CD4-positive, alpha-beta T cell treated with Interleukin-1 beta for 1 hour (primary cell): ENCODE data around the gene FANCD2OS.
"Not testable (repeated sequence)": the region's sequence is repeated elsewhere in the genome, so short reads cannot be mapped to it uniquely, and the experiment has no call there.

Experiments
- DNase-seq, 2 donors: peaks; one replicate each; pipeline ENCODE4 v3.0.0-alpha.2; 2020 to 2022

FANCD2OS gene, protein sequence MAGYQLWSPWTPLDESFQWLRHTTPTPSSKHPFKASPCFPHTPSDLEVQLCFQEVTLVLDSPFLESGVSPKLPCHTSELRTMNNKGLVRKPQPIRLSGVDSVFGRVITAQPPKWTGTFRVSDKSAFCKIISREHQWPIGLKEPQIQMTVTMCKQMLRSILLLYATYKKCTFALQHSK

GRCh38 chr3:10108091-10108490 lies at the start of gene FANCD2OS:
Gene FANCD2OS, minus strand, starts transcription at chr3:10108255. Its CDS starts 3,481 bp downstream, at chr3:10104774.
- no peak for DNase-seq

DNA sequence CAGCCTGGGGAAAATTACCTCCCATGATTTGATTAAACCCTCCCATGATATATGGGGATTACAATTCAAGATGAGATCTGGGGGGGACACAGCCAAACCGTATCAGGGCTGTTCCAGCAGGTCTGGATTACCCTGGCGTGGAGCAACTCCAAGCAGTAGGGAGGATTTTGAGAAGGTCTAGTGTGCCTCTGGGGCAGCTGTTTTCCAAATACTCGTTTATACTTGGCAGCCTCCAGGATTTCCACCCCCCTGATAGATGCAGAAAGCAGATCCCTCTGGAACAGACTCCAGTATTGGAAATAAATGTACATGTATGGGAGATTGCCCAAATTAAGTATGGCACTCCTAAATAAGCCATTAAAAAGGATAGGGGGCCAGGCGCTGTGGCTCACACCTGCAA lies 49.0 kb upstream of the FANCD2OS start:
- no peak for DNase-seq

DNA sequence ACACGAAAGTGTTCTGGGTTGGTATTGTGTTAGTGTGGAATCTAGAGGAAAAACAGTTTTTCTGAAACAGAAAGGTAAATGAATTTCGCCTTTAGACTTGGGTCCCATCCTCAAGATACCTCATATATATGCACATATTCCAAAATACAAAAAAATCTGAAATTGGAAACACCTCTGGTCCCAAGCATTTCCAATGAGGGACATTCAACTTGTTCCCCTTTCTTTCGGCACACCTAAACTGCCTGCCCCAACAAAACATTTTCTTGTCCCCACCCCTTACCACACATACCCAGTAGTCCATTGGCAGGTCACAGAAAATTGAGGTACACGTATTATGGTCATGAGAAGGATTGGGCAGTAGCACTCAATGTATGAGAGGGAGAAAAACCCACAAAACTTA lies 47.6 kb upstream of the FANCD2OS start:
- no peak for DNase-seq

DNA sequence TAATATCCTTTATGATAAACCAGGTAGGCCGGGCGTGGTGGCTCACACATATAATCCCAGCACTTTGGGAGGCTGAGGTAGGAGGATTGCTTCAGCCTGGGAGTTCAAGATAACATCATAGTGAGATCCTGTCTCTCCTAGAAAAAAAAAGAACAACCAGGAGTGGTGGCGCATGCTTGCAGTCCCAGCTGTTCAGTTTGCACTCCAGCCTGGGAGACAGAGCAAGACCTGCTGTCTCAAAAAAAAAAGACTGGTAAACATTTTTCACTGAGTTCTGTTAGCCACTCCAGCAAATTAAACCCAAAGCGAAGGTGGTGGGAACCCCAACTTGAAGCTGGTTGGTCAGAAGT lies 47.0 kb upstream of the FANCD2OS start:
- DNase-seq = no peak

DNA sequence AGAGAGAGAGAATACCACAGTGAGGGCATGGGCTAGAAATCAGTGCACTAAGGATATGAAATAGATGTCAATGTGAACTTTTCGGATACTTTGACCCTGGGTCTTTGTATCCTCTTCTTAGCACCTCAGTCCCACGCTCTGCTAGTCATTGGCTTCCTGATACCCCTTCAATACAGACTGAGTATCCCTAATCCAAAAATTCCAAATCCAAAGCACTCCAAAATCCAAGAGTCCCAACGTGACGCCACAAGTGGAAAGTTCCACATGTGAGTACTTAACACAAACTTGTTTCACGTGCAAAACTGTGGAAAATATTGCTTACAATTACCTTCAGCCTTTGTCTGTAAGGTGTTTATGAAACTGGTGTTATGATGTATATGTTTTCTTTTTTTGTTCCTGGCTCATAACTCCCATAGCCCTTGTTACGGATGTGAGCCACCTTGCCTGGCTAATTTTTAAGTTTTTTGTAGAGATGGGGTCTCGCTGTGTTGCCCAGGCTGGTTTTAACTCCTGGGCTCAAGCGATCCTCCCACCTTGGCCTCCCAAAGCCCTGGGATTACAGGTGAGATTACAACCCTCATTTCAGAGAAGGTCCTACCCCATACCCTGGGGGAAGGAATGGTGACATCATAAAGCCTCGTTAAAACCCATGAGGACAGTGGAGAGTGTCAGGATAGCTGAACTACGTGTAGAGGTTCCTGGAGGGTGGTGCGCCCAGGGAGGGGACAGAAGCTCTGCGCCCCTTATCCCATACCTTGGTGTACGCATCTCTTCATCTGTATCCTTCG lies 46.5 kb upstream of the FANCD2OS start:
- no peak for DNase-seq

GRCh38 chr3:10150987-10151386 lies 42.9 kb upstream of the FANCD2OS start:
- no peak for DNase-seq

DNA sequence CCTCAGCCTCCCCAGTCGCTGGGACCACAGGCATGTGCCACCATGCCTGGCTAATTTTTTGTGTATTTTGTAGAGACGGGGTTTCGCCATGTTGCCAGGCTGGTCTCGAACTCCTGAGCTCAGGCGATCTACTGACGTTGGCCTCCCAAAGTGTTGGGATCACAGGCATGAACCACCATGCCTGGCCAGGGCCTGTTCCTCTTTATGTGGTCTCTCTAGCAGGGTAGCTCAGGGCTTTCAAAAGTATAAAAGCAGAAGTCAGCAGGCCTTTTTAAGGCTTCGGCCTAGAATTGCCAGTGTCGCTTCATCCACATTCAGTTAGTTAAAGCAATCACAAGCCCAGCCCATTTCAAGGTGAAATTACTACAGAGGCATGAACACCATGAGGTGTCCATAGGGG lies 41.2 kb upstream of the FANCD2OS start:
- peak in 1 of 2 donors; percentile 25 for DNase-seq

DNA sequence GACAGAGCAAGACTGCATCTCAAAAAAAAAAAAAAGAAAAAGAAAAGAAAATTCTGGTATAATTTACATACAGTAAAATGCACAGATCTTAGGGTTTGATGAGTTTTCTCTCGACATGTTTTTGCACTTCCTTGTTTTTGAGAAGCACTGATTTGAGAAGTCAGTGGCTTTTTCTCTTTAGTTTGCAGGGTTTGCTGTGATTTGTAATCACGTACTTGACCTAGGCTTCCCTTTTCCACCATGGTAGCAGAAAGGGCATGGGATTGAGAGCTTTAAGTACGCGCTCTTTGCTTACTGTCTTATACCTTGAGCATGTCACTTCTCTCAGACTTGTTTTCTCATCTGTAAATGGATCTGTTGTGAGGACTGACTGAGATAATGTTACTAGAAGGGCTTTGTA lies 37.6 kb upstream of the FANCD2OS start:
- no peak for DNase-seq

GRCh38 chr3:10142707-10143560 lies 34.9 kb upstream of the FANCD2OS start:
- no peak for DNase-seq

- DNase-seq = no peak
These were observed 33.0 kb upstream of the FANCD2OS start for GRCh38 chr3:10140996-10141546.

- no peak for DNase-seq
These were observed 29.1 kb upstream of the FANCD2OS start for GRCh38 chr3:10137178-10137577.

DNA sequence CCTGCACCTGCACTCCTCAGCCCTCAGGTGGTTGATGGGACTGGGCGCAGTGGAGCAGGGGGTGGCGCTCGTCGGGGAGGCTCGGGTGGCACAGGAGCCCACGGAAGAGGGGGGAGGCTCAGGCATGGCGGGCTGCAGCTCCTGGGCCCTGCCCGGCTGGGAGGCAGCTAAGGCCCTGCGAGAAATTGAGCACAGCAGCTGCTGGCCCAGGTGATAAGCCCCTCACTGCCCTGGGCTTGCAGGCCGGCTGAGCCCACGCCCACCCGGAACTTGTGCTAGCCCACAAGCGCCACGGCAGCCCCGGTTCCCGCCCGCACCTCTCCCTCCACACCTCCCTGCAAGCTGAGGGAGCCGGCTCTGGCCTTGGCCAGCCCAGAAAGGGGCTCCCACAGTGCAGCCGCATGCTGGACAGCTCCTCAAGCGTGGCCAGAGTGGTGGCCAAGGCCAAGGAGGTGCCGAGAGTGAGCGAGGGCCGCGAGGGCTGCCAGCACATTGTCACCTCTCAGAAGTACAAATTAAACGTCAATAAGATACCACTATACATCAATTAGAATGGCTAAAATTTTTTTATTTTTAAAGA lies 28.5 kb upstream of the FANCD2OS start:
- DNase-seq = no peak

DNA sequence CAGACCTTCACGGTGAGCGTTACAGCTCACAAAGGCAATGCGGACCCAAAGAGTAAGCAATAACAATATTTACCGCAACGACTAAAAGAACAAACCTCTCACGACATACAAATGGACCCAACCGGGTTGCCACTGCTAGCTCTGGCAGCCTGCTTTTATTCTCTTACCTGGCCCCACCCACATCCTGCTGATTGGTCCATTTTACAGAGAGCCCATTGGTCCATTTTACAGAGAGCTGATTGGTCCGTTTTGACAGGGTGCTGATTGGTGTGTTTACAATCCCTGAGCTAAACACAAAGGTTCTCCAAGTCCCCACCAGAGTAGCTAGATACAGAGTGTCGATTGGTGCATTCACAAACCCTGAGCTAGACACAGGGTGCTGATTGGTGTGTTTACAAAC lies 27.8 kb upstream of the FANCD2OS start:
- not testable (repeated sequence) for DNase-seq

- no peak for DNase-seq
These were observed 14.7 kb upstream of the FANCD2OS start for GRCh38 chr3:10122724-10123123.

DNA sequence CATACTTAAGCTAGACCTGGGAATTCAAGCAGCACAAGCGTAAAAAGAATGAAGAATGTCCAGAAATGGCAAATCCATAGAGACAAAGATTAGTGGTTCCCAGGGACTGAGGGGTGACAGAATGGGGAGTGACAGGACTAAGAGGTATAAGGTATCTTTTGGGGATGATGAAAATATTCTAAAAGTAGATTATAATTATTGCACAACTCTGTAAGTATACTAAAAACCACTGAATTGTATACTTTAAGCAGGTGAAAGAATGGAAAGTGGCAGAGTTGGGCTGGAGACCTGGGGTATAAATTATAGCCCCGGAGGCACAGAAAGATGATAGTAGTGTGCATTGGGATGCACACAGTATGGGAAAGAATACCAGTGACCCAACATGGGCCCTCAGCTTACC lies 13.0 kb upstream of the FANCD2OS start:
- no peak for DNase-seq

DNA sequence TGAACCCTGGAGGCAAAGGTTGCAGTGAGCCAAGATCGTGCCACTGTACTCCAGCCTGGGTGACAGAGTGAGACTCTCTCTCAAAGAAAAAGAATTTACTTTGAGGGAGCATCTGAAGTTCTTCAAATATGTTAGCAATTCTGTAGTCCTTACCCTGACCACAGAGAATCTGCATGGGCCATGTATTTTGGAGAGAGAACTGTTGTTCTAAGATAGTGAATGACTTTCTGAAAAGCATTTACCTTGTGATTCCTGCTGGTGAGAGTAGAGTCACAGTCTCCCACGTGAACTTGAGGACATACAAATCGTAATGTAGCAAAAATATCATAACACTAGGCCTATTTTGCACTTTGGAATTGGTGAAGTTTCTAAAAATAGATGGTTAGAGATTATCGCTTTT lies 11.3 kb upstream of the FANCD2OS start:
- DNase-seq = no peak

DNA sequence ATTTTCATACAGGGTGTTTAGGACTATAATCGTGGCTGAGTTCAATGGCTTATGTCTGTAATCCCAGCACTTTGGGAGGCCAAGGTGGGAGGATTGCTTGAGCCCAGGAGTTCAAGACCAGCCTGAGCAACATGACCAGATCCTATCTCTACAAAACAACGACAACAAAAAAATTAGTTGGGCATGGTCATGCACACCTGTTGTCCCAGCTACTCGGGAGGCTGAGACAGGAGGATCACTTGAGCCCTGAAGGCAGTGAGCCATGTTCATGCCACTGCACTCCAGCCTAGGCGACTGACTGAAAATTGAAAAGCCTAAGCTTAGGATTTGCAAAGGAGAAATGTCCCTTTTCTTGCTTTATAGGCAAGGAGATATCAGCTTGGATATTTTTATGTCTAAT lies 8.9 kb upstream of the FANCD2OS start:
- DNase-seq = no peak

DNA sequence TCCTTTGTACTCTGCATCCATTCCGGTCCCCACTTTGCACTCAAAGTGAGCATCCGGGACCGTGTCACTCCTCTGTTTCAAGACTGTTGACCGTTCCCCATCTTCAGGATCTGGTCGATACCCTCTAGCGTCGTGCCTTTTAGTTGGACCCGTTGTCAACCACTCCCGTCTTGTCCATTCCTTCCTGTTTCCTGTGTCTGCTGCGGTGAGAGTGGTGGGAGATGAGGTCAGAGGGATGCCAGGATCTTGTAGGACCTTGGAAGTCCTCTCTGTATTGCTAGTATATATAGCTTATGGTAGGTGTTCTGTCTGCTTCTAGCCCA lies 8.0 kb upstream of the FANCD2OS start:
- DNase-seq = no peak

DNA sequence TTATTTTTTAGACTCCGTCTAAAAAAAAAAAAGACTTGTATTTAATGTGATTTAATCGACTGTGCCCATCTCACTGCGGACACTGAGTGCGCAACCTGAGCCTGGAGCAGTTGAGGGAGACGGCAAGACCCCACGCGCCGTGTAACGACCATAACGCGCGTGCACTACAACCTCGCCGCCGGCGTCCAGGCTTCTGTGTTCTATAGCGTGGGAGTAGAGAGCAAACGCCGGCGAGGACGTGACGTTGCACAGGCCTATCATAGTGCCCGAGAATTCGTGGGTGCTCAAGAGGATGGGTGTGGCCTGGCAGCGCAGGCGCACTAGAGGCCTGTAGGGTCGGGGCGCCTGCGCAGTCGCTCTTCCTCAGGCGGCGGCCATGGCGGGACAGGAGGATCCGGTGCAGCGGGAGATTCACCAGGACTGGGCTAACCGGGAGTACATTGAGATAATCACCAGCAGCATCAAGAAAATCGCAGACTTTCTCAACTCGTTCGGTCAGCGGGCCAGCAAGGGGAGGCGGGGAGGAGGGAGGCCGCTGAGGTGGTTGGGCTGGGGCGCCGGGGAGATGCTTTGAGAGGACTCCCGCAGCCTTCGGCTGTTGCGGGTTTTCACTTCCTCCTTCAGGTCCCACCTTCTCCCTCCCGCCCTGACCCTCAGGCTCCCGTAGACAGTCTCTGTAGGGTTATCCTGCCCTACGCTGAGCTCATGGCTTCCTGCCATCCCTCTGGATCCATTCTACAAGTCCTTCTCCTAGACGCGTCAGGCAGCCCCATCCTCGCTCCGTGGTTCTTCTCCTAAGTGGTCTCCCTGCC lies 7.5 kb upstream of the FANCD2OS start, which contains the start of gene BRK1:
BRK1 (plus strand) TSS at position 350 of the 812 bp plus-strand sequence; CDS start at position 377, 27 bp downstream.
- peak; percentile 95 to 96 for DNase-seq

GRCh38 chr3:10106919-10107318 lies 1.1 kb downstream of the FANCD2OS start:
- DNase-seq = no peak

GRCh38 chr3:10099041-10099440 lies 9.0 kb downstream of the FANCD2OS start:
- DNase-seq = no peak

DNA sequence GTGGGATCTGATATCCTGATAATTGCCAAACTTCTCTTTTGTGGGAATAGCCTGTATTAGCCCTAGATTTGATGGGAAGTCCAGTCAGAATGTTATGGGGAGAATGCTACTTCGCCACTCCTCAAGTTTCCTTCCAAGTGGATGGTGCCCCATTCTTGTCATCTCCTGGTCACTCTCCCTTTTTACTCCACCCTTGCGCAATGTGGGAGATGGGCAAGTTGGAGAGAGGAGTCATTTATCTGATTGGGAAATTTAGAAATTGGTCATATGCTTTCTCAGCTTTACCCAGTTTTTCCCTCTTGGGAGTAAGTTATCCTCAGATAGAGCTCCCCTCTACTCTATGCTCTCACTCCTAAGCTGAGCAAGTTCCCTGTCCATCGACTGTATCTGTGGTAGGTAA lies 14.4 kb downstream of the FANCD2OS start:
- no peak for DNase-seq
